ENCODE measurements around the gene ENTPD2. TPM values are rescaled to one million over a fixed set of nuclear protein-coding genes. Genes with fewer than 3 reads are reported as not detected.
A peak's percentile ranks its signal among the peaks of the same experiment; 100 is the strongest.

The ENTPD2 gene
- total and polyA plus RNA-seq, 2 of the 4 experiments (the other 2 are of a cell fraction) = not detected

GRCh38 chr9:137052998-137053943 is 590 bp downstream of the ENTPD2 start:
- Histone ChIP-seq H3K23ac (ENCODE audit: low read depth, low read length) (no peak overlapping the region), H2BK5ac (ENCODE audit: low read depth, low read length, poor library complexity, severe bottlenecking) (no peak overlapping the region), H4K20me1 (ENCODE audit: insufficient read depth, low read length) (no peaks in the 10 kb centered on the region; the same call in 1 of the 2 replicates), H2BK20ac (ENCODE audit: low read depth, low read length) (no peak overlapping the region), H2AK9ac (replicated peaks; ENCODE audit: low read depth, low read length, poor library complexity) (no peak overlapping the region), H3K18ac (ENCODE audit: low read depth, low read length) (no peak overlapping the region), H3K9ac (ENCODE audit: low read depth, low read length) (no peak overlapping the region), H2BK120ac (ENCODE audit: low read depth, low read length) (no peak overlapping the region), H3K9me3 (ENCODE audit: control insufficient read depth, insufficient read depth, low read length) (no peaks in the 10 kb centered on the region), H3K27me3 (ENCODE audit: control insufficient read depth, insufficient read depth, low read length) (peaks cover 70% of the 10 kb centered on the region), H3K4me1 (ENCODE audit: control insufficient read depth, insufficient read depth, low read length) (peaks cover 3% of the 10 kb centered on the region; the same call in 1 of the 2 replicates), H3K4ac (ENCODE audit: low read depth, low read length) (no peak overlapping the region), H3K27ac (ENCODE audit: insufficient read depth, low read length) (no peak overlapping the region), H4K8ac (ENCODE audit: low read depth in 2 of 2, low read length in 2 of 2) (no peak overlapping the region), H3K56ac (ENCODE audit: extremely low read depth, insufficient read depth, low read length) (no peak overlapping the region), H3K4me2 (ENCODE audit: low read depth, low read length) (no peak overlapping the region), H3K36me3 (ENCODE audit: control insufficient read depth, insufficient read depth, low read length) (no peaks in the 10 kb centered on the region), H4K5ac (ENCODE audit: low read depth, low read length) (no peak overlapping the region), H3K14ac (replicated peaks; ENCODE audit: low read depth, low read length) (no peak overlapping the region), H2BK15ac (ENCODE audit: low read depth, low read length) (no peak overlapping the region), H3K9me1 (ENCODE audit: insufficient read depth, low read length) (no peaks in the 10 kb centered on the region), H3K4me3 (ENCODE audit: insufficient read depth, low read depth, low read length) (no peak overlapping the region), H4K91ac (ENCODE audit: insufficient read depth, low read depth, low read length) (no peak overlapping the region), H2AK5ac (ENCODE audit: low read depth, low read length) (no peak overlapping the region), H2AFZ (replicated peaks; ENCODE audit: low read length, poor library complexity) (peak overlapping the region; percentile 67), H3K79me1 (ENCODE audit: low read depth in 1 of 2, low read length in 2 of 2) (no peaks in the 10 kb centered on the region)
- BruUV-seq (replicated peaks) = no TSS peak
- POLR2A ChIA-PET (ENCODE audit: unreplicated experiment) = no interaction called here
- WGBS, 2 experiments (ENCODE audit: extremely low coverage in 2 of 2, insufficient read length in 1 of 2) = 32% methylated on average over 26 of the region's 71 CpGs; no CpG with 5 or more reads in 1 of the 2 experiments
- dilution Hi-C loops (cut with HindIII; ENCODE audit: low sequenced_read_pairs, unreplicated experiment) = no loop called here
- DNase-seq = no peak
- no peak for ATAC-seq (ENCODE audit: low read depth)
- in situ Hi-C loops (cut with MboI; ENCODE audit: low sequenced_read_pairs) = no loop called here
- CTCF ChIA-PET = no interaction called here
- intact Hi-C loops (cut with micrococcal nuclease) = no loop called here
- no peak for TF ChIP-seq CHD1 (IDR thresholded peaks at IDR 0.05; ENCODE audit: low read depth, low read length)
- TF ChIP-seq CEBPB (IDR thresholded peaks at IDR 0.05; ENCODE audit: low read depth, low read length) = no peak
- no peak for TF ChIP-seq FOS (IDR thresholded peaks at IDR 0.05; ENCODE audit: low read depth, low read length)
- TF ChIP-seq RCOR1 (IDR thresholded peaks at IDR 0.05; ENCODE audit: insufficient replicate concordance, low read length) = no peak
- no peak for TF ChIP-seq CTCF (conservative IDR thresholded peaks at IDR 0.05; ENCODE audit: low read depth, low read length)
- TF ChIP-seq MAZ (IDR thresholded peaks at IDR 0.05; ENCODE audit: borderline replicate concordance, low read depth, low read length) = no peak
- no peak for TF ChIP-seq RFX5 (IDR thresholded peaks at IDR 0.05; ENCODE audit: low read depth, low read length)
- no peak for TF ChIP-seq USF2 (IDR thresholded peaks at IDR 0.05; ENCODE audit: low read depth, low read length)
- TF ChIP-seq POLR2A (IDR thresholded peaks at IDR 0.05; ENCODE audit: low read depth, low read length) = no peak
- no peak for TF ChIP-seq RAD21 (IDR thresholded peaks at IDR 0.05; ENCODE audit: low read length)
- no peak for TF ChIP-seq SMC3 (IDR thresholded peaks at IDR 0.05; ENCODE audit: low read depth, low read length)
- no peak for TF ChIP-seq BHLHE40 (IDR thresholded peaks at IDR 0.05; ENCODE audit: low read depth, low read length)
- no peak for TF ChIP-seq MAFK (IDR thresholded peaks at IDR 0.05; ENCODE audit: low read depth, low read length)

Measured in IMR-90 (cell line).